ENCODE measurements around the gene THADA. TPM values are rescaled to one million over a fixed set of nuclear protein-coding genes. Genes with fewer than 3 reads are reported as not detected.
A peak's percentile ranks its signal among the peaks of the same experiment; 100 is the strongest.

Gene THADA
- polyA plus RNA-seq, 3 donors = 7.3 to 11.2 (median 9.7) TPM

GRCh38 chr2:43609290-43609918 is 13.6 kb upstream of the THADA start:
- H2AFZ ChIP-seq (ENCODE audit: insufficient read depth, low read depth, low read length, poor library complexity, severe bottlenecking) = no peak overlapping the region
- H3K9me3 ChIP-seq (replicated peaks in 1 of 2; ENCODE audit: control insufficient read depth in 1 of 2, insufficient read depth in 1 of 2, low read length in 2 of 2) = no peaks in the 10 kb centered on the region
- H3K27me3 Mint-ChIP-seq (ENCODE audit: low read depth in 3 of 3) = peaks cover 0 to 3% (median 2%) of the 10 kb centered on the region in 3 donors
- H3K36me3 ChIP-seq (replicated peaks in 1 of 2; ENCODE audit: control insufficient read depth in 1 of 2, insufficient read depth in 2 of 2, low read length in 2 of 2) = no peaks in the 10 kb centered on the region
- H3K27me3 ChIP-seq (ENCODE audit: control insufficient read depth in 2 of 2, insufficient read depth in 2 of 2, low read length in 2 of 2) = no peaks in the 10 kb centered on the region
- no peak overlapping the region for H3K9ac ChIP-seq (ENCODE audit: insufficient read depth, low read length, poor library complexity, severe bottlenecking)
- H4K20me1 ChIP-seq (ENCODE audit: insufficient read depth, low read length) = no peaks in the 10 kb centered on the region
- DNase-seq = peak; percentile 31 to 58 (median 49)
- no peaks in the 10 kb centered on the region for H3K36me3 Mint-ChIP-seq
- H3K4me3 ChIP-seq (replicated peaks in 1 of 3; ENCODE audit: low read depth in 2 of 3, low read length in 3 of 3) = no peak overlapping the region
- no peak overlapping the region for H3K4me2 ChIP-seq (replicated peaks; ENCODE audit: extremely low read depth, low read length, poor library complexity, severe bottlenecking)
- no peak overlapping the region for H3K4me3 Mint-ChIP-seq
- H3K27ac ChIP-seq (ENCODE audit: low read depth in 1 of 2, low read length in 2 of 2) = no peak overlapping the region
- H3K27ac Mint-ChIP-seq = no peak overlapping the region
- intact Hi-C loops (cut with micrococcal nuclease) = loop anchor here in 1 of 2 donors (10.0 kb wide), 1 partner anchor 785 kb away; no protein-coding TSS in a partner anchor
- no peaks in the 10 kb centered on the region for H3K4me1 ChIP-seq (ENCODE audit: control insufficient read depth in 1 of 2, insufficient read depth in 2 of 2, low read length in 2 of 2)
- 100% methylated on average over 2 of the region's 6 CpGs for WGBS (ENCODE audit: insufficient coverage)
- no peaks in the 10 kb centered on the region for H3K9me3 Mint-ChIP-seq
- no peaks in the 10 kb centered on the region for H3K4me1 Mint-ChIP-seq
- TF ChIP-seq CTCF (IDR thresholded peaks at IDR 0.05) = peak; percentile 86
- no peaks in the 10 kb centered on the region for H3K79me2 ChIP-seq (ENCODE audit: insufficient read depth, low read length)

- peaks cover 1 to 3% (median 2%) of the 10 kb centered on the region in 3 donors for H3K27me3 Mint-ChIP-seq (ENCODE audit: low read depth in 3 of 3)
- Histone ChIP-seq H3K9ac (ENCODE audit: insufficient read depth, low read length, poor library complexity, severe bottlenecking) (no peak overlapping the region), H2AFZ (ENCODE audit: insufficient read depth, low read depth, low read length, poor library complexity, severe bottlenecking) (no peak overlapping the region), H3K4me1 (ENCODE audit: control insufficient read depth in 1 of 2, insufficient read depth in 2 of 2, low read length in 2 of 2) (no peaks in the 10 kb centered on the region), H3K27ac (ENCODE audit: low read depth in 1 of 2, low read length in 2 of 2) (no peak overlapping the region), H3K27me3 (ENCODE audit: control insufficient read depth in 2 of 2, insufficient read depth in 2 of 2, low read length in 2 of 2) (no peaks in the 10 kb centered on the region), H3K4me3 (replicated peaks in 1 of 3; ENCODE audit: low read depth in 2 of 3, low read length in 3 of 3) (no peak overlapping the region), H3K36me3 (replicated peaks in 1 of 2; ENCODE audit: control insufficient read depth in 1 of 2, insufficient read depth in 2 of 2, low read length in 2 of 2) (no peaks in the 10 kb centered on the region), H4K20me1 (ENCODE audit: insufficient read depth, low read length) (no peaks in the 10 kb centered on the region), H3K79me2 (ENCODE audit: insufficient read depth, low read length) (no peaks in the 10 kb centered on the region), H3K9me3 (replicated peaks in 1 of 2; ENCODE audit: control insufficient read depth in 1 of 2, insufficient read depth in 1 of 2, low read length in 2 of 2) (no peaks in the 10 kb centered on the region), H3K4me2 (replicated peaks; ENCODE audit: extremely low read depth, low read length, poor library complexity, severe bottlenecking) (no peak overlapping the region)
- H3K9me3 Mint-ChIP-seq = peaks cover 0 to 2% (median 0%) of the 10 kb centered on the region in 7 donors
- no peaks in the 10 kb centered on the region for H3K4me1 Mint-ChIP-seq
- no peak overlapping the region for H3K27ac Mint-ChIP-seq
- intact Hi-C loops (cut with micrococcal nuclease) = loop anchor here in 1 of 2 donors (10.0 kb wide), 1 partner anchor 781 kb away; no protein-coding TSS in a partner anchor
- DNase-seq = no peak
- H3K4me3 Mint-ChIP-seq = no peak overlapping the region
- TF ChIP-seq CTCF (IDR thresholded peaks at IDR 0.05) = no peak
- WGBS (ENCODE audit: insufficient coverage) = 96% methylated on average over 3 of the region's 5 CpGs
- H3K36me3 Mint-ChIP-seq = no peaks in the 10 kb centered on the region
Observed at GRCh38 chr2:43605851-43606250, 10.0 kb upstream of the THADA start.

Data from CD14-positive monocyte (primary cell).